ENCODE data around the gene SPTBN4.
"Not testable (repeated sequence)": the region's sequence is repeated elsewhere in the genome, so short reads cannot be mapped to it uniquely, and the experiment has no call there.

SPTBN4 gene

DNA sequence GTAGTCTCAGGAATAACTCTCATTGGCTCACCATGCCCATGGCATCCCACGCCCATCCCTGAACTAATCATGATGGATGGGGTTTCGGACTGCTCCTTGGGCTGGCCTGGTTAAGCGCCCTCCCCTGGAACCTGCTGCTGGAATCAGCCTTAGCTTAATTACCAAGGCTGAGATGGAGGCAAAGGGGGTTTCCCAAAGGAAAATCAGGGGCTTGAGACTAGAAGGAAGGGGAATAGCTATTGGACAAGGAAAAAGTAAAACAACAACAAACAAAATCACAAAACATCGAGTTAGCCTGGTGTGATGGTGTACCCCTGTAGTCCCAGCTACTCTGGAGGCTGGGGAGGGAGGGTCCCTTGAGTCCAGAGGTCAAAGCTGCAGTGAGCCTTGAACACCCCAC lies 84.2 kb downstream of the SPTBN4 start:
- Histone ChIP-seq H2AFZ (ENCODE audit: low read length, unreplicated experiment) (no peak overlapping the region), H3K36me3 (ENCODE audit: insufficient read depth, low read length) (no peaks in the 10 kb centered on the region), H3K4me3 (ENCODE audit: low read depth, low read length) (no peak overlapping the region), H3K4me1 (ENCODE audit: control insufficient read depth, insufficient read depth, low read length, unreplicated experiment) (peaks cover 3% of the 10 kb centered on the region), H3K27me3 (ENCODE audit: insufficient read depth, low read length) (peaks cover 26% of the 10 kb centered on the region), H3K27ac (ENCODE audit: low read depth, low read length) (no peak overlapping the region), H3K79me2 (ENCODE audit: control insufficient read depth, insufficient read depth, low read length, unreplicated experiment) (no peaks in the 10 kb centered on the region)

DNA sequence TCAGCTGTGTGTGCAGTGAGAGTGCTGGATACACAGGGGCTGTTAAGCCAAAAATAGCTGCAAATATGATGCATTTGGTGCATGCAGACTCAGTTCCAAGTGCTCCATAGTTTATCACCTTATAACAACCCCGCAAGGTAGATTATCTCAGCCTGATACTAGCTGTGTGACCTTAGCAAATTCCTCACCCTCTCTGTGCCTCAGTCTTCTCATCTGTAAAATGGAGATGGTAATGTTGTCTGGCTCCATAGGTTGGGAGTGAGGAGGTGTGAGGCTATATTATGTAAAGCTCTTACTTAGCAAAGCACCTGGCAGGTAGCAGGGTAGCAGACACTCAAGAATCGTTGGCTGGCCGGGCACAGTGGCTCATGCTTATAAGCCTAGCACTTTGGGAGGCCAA lies 86.0 kb downstream of the SPTBN4 start:
- no peak overlapping the region for H3K4me3 ChIP-seq (ENCODE audit: low read depth, low read length)
- H3K79me2 ChIP-seq (ENCODE audit: control insufficient read depth, insufficient read depth, low read length, unreplicated experiment): no peaks in the 10 kb centered on the region
- no peak overlapping the region for H3K27ac ChIP-seq (ENCODE audit: low read depth, low read length)
- peaks cover 3% of the 10 kb centered on the region for H3K4me1 ChIP-seq (ENCODE audit: control insufficient read depth, insufficient read depth, low read length, unreplicated experiment)
- no peak overlapping the region for H2AFZ ChIP-seq (ENCODE audit: low read length, unreplicated experiment)
- H3K36me3 ChIP-seq (ENCODE audit: insufficient read depth, low read length): no peaks in the 10 kb centered on the region
- peaks cover 26% of the 10 kb centered on the region for H3K27me3 ChIP-seq (ENCODE audit: insufficient read depth, low read length)

DNA sequence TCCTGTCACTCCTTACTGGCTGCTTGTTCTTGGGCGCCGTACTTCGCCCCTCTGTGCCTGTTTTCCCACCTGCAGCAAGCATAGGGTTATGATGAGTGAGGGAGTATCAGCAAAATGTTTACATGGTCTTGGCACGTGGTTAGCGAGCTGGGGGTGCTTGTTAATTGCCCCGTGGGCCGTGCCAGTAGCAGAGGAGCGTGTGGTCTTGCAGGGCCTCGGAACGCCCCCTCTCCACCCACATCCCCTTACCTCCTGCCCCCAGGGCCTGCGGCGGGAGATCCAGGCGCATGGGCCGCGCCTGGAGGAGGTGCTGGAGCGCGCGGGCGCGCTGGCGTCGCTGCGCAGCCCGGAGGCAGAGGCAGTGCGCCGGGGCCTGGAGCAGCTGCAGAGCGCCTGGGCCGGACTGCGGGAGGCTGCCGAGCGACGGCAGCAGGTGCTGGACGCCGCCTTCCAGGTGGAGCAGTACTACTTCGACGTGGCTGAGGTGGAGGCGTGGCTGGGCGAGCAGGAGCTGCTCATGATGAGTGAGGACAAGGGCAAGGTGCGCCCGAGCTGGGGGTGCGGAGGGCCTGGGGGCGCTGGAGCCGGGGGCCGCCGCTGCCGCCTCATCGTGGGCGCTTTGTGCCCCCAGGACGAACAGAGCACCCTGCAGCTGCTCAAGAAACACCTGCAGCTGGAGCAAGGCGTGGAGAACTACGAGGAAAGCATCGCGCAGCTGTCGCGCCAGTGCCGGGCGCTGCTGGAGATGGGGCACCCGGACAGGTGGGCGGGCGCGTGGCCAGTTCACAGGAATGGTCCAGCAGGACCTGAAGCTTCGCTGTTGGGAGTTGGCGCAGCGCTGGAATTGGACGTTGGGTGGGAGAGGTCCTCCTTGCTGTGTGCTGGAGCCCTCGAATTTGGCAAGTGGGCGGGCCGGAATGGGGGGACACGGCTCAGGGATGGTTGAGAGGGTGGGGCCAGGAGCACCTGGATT lies 87.4 kb downstream of the SPTBN4 start:
- no peaks in the 10 kb centered on the region for H3K79me2 ChIP-seq (ENCODE audit: control insufficient read depth, insufficient read depth, low read length, unreplicated experiment)
- peaks cover 3% of the 10 kb centered on the region for H3K4me1 ChIP-seq (ENCODE audit: control insufficient read depth, insufficient read depth, low read length, unreplicated experiment)
- no peak overlapping the region for H2AFZ ChIP-seq (ENCODE audit: low read length, unreplicated experiment)
- H3K4me3 ChIP-seq (ENCODE audit: low read depth, low read length): no peak overlapping the region
- no peak overlapping the region for H3K27ac ChIP-seq (ENCODE audit: low read depth, low read length)
- H3K36me3 ChIP-seq (ENCODE audit: insufficient read depth, low read length): no peaks in the 10 kb centered on the region
- H3K27me3 ChIP-seq (ENCODE audit: insufficient read depth, low read length): peaks cover 26% of the 10 kb centered on the region

DNA sequence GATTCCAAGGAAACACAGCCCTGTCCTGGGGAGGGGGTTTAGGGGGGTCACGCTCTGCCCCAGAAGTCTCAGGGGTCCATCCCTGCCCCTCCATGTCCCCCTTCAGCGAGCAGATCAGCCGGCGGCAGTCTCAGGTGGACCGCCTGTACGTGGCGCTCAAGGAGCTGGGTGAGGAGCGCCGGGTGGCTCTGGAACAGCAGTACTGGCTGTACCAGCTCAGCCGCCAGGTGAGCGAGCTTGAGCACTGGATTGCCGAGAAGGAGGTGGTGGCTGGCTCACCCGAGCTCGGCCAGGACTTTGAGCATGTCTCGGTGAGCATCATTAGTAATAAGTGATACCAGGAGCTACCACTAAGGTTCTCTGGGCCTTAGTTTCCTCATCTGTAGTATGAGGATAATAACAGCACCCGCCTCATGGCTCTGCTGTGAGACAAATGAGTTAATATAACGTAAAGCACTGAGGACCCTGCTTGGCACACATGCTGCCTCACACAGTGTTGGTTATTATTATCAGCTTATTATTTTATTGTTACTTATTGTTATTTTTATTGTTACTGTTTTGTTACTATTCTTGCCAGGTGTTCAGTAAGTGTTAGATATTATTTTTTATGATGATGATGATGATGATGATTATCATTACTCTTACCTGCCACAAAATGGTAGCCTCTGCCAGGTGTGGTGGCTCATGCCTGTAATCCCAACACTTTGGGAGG lies 89.3 kb downstream of the SPTBN4 start:
- no peak overlapping the region for H3K27ac ChIP-seq (ENCODE audit: low read depth, low read length)
- H3K36me3 ChIP-seq (ENCODE audit: insufficient read depth, low read length): no peaks in the 10 kb centered on the region
- H3K4me1 ChIP-seq (ENCODE audit: control insufficient read depth, insufficient read depth, low read length, unreplicated experiment): no peaks in the 10 kb centered on the region
- peaks cover 23% of the 10 kb centered on the region for H3K27me3 ChIP-seq (ENCODE audit: insufficient read depth, low read length)
- no peaks in the 10 kb centered on the region for H3K79me2 ChIP-seq (ENCODE audit: control insufficient read depth, insufficient read depth, low read length, unreplicated experiment)
- no peak overlapping the region for H2AFZ ChIP-seq (ENCODE audit: low read length, unreplicated experiment)
- H3K4me3 ChIP-seq (ENCODE audit: low read depth, low read length): no peak overlapping the region

DNA sequence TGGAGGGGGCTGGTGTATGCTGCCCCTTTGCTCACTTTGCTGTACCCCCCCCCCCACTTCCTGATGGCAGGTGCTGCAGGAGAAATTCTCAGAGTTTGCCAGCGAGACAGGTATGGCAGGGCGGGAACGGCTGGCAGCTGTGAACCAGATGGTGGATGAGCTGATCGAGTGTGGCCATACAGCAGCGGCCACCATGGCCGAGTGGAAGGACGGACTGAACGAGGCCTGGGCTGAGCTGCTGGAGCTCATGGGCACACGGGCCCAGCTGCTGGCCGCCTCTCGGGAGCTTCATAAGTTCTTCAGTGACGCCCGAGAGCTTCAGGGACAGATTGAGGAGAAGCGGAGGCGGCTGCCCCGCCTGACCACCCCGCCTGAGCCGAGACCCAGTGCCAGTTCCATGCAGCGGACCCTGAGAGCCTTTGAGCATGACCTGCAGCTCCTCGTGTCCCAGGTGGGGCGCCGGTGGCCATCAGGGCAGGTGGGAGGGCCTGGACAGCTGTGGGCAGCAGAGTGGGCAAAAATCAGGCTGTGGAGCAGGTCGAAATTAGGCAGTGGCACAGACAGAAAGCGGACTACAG lies 90.2 kb downstream of the SPTBN4 start:
- no peaks in the 10 kb centered on the region for H3K36me3 ChIP-seq (ENCODE audit: insufficient read depth, low read length)
- H2AFZ ChIP-seq (ENCODE audit: low read length, unreplicated experiment): no peak overlapping the region
- no peaks in the 10 kb centered on the region for H3K79me2 ChIP-seq (ENCODE audit: control insufficient read depth, insufficient read depth, low read length, unreplicated experiment)
- peaks cover 23% of the 10 kb centered on the region for H3K27me3 ChIP-seq (ENCODE audit: insufficient read depth, low read length)
- no peak overlapping the region for H3K4me3 ChIP-seq (ENCODE audit: low read depth, low read length)
- H3K27ac ChIP-seq (ENCODE audit: low read depth, low read length): no peak overlapping the region
- H3K4me1 ChIP-seq (ENCODE audit: control insufficient read depth, insufficient read depth, low read length, unreplicated experiment): no peaks in the 10 kb centered on the region

DNA sequence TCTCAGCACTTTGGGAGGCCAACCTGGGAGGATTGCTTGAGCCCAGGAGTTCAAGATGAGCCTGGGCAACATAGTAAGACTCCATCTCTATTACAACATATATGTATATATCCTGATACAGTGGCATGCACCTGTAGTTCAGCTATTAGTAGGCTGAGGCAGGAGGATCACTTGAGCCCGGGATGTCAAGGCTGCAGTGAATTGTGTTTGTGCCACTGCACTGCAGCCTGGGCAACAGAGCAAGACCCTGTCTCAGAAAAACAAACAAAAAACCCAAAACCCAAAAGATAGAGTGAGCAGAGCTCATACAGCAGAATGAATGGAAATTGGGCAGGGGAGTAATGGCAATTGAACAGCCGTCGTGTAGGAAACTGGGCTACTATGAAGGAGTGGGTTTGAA lies 92.6 kb downstream of the SPTBN4 start:
- Histone ChIP-seq H3K4me1 (ENCODE audit: control insufficient read depth, insufficient read depth, low read length, unreplicated experiment) (no peaks in the 10 kb centered on the region), H2AFZ (ENCODE audit: low read length, unreplicated experiment) (no peak overlapping the region), H3K27me3 (ENCODE audit: insufficient read depth, low read length) (peaks cover 3% of the 10 kb centered on the region; the same call in 1 of the 2 replicates), H3K79me2 (ENCODE audit: control insufficient read depth, insufficient read depth, low read length, unreplicated experiment) (no peaks in the 10 kb centered on the region), H3K4me3 (ENCODE audit: low read depth, low read length) (no peak overlapping the region), H3K36me3 (ENCODE audit: insufficient read depth, low read length) (no peaks in the 10 kb centered on the region), H3K27ac (ENCODE audit: low read depth, low read length) (no peak overlapping the region)

DNA sequence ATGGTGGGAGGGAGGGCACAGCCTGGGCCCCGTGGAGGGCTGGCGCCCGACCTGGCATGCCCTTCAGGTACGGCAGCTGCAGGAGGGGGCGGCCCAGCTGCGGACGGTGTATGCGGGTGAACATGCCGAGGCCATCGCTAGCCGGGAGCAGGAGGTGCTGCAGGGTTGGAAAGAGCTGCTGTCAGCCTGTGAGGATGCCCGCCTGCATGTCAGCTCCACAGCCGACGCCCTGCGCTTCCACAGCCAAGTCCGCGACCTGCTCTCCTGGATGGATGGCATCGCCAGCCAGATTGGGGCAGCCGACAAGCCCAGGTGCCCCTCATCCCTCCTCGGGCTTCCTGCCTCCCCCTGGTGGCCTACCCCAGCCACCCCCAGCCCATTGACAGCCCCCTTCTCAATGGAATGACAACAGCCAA lies 93.3 kb downstream of the SPTBN4 start:
- Histone ChIP-seq H3K4me1 (ENCODE audit: control insufficient read depth, insufficient read depth, low read length, unreplicated experiment) (no peaks in the 10 kb centered on the region), H3K27me3 (ENCODE audit: insufficient read depth, low read length) (no peaks in the 10 kb centered on the region), H2AFZ (ENCODE audit: low read length, unreplicated experiment) (no peak overlapping the region), H3K27ac (ENCODE audit: low read depth, low read length) (no peak overlapping the region), H3K36me3 (ENCODE audit: insufficient read depth, low read length) (no peaks in the 10 kb centered on the region), H3K4me3 (ENCODE audit: low read depth, low read length) (no peak overlapping the region), H3K79me2 (ENCODE audit: control insufficient read depth, insufficient read depth, low read length, unreplicated experiment) (no peaks in the 10 kb centered on the region)

DNA sequence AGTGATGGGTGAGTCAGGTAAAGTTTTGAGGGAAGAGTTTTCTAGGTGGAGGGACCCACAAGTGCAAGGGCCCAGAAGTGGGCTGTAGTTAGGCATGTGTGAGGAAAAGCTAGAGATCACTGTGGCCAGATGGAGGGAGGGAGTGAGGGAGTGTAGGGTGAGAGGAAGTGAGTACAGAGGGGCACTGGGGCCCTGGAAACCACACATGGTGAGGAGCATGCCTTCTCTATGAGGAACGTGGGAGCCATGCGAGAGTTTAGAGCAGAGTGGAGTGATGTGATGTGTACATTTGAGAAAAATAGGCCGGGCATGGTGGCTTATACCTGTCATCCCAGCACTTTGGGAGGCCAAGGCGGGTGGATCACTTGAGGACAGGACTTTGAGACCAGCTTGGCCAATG lies 95.1 kb downstream of the SPTBN4 start:
- Histone ChIP-seq H3K36me3 (ENCODE audit: insufficient read depth, low read length) (no peaks in the 10 kb centered on the region), H3K4me3 (ENCODE audit: low read depth, low read length) (no peak overlapping the region), H3K27ac (ENCODE audit: low read depth, low read length) (no peak overlapping the region), H3K4me1 (ENCODE audit: control insufficient read depth, insufficient read depth, low read length, unreplicated experiment) (no peaks in the 10 kb centered on the region), H3K27me3 (ENCODE audit: insufficient read depth, low read length) (no peaks in the 10 kb centered on the region), H2AFZ (ENCODE audit: low read length, unreplicated experiment) (no peak overlapping the region), H3K79me2 (ENCODE audit: control insufficient read depth, insufficient read depth, low read length, unreplicated experiment) (no peaks in the 10 kb centered on the region)

DNA sequence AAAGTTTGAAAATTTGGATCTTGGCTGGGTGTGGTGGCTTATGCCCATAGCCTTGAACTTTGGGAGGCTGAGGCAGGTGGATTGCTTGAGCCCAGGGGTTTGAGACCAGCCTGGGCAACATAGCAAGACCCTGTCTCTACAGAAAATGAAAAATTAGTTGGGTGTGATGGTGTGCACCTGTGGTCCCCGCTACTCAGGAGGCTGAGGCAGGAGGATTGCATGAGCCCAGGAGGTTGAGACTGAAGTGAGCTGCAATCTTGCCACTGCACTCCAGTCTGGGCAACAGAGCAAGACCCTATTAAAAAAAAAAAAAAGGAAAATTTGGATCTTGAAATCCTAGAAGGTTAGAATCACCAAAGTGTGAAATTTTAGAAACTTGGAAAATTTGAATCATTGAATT lies 97.7 kb downstream of the SPTBN4 start:
- not testable (repeated sequence) for H3K27ac ChIP-seq (ENCODE audit: low read depth, low read length); H3K4me1 ChIP-seq (ENCODE audit: control insufficient read depth, insufficient read depth, low read length, unreplicated experiment); H3K4me3 ChIP-seq (ENCODE audit: low read depth, low read length); H3K36me3 ChIP-seq (ENCODE audit: insufficient read depth, low read length); H3K79me2 ChIP-seq (ENCODE audit: control insufficient read depth, insufficient read depth, low read length, unreplicated experiment); H2AFZ ChIP-seq (ENCODE audit: low read length, unreplicated experiment)
- H3K27me3 ChIP-seq (ENCODE audit: insufficient read depth, low read length): peaks cover 14% of the 10 kb centered on the region; the same call in 1 of the 2 replicates

DNA sequence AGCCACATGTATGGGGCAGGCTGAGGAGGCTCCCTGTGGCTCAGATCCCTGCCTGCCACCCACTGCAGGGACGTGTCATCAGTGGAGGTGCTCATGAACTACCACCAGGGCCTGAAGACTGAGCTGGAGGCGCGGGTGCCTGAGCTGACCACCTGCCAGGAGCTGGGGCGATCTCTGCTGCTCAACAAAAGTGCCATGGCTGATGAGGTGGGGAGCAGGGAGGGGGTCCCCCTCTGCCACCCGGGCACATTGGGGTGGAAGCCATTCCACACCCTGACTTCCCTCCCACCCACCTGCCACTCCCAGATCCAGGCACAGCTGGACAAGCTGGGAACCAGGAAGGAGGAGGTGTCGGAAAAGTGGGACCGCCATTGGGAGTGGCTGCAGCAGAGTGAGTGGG lies 98.6 kb downstream of the SPTBN4 start:
- Histone ChIP-seq H3K27ac (ENCODE audit: low read depth, low read length) (no peak overlapping the region), H3K27me3 (ENCODE audit: insufficient read depth, low read length) (peaks cover 14% of the 10 kb centered on the region; the same call in 1 of the 2 replicates), H3K4me1 (ENCODE audit: control insufficient read depth, insufficient read depth, low read length, unreplicated experiment) (no peaks in the 10 kb centered on the region), H3K79me2 (ENCODE audit: control insufficient read depth, insufficient read depth, low read length, unreplicated experiment) (no peaks in the 10 kb centered on the region), H3K4me3 (ENCODE audit: low read depth, low read length) (no peak overlapping the region), H3K36me3 (ENCODE audit: insufficient read depth, low read length) (no peaks in the 10 kb centered on the region), H2AFZ (ENCODE audit: low read length, unreplicated experiment) (no peak overlapping the region)

All from ACC112 (cell line).